ENCODE results near the gene FADS3. TPM values are rescaled to one million over a fixed set of nuclear protein-coding genes. Genes with fewer than 3 reads are reported as not detected.

FADS3 gene
- polyA plus RNA-seq, 1 donor = 9.1 TPM

DNA sequence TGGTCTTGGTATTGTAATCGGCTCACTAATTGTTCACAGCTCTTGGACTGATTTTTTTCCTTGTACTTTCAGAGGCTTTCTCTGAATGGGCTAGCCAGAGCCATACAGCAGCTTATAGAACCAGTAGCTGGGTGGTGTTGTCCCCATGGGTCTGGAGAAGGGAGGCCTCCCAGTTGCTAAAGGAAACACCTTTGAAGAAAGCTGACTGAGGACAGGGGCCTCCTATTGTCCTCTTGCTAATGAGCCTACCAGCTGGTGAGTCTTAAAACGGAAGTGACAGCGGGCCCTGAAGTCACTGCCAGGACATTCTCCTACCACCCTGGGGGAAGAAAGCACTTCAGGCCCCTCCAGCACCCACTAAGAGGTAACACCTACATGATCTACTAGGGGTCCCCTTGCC lies 9.9 kb downstream of the FADS3 start:
- Histone ChIP-seq H3K4me3 (ENCODE audit: low read length) (no peak overlapping the region), H3K4me1 (ENCODE audit: control insufficient read depth, insufficient read depth, low read length) (no peaks in the 10 kb centered on the region), H3K27ac (ENCODE audit: low read length) (no peak overlapping the region), H3K9me3 (ENCODE audit: control insufficient read depth, low read depth, low read length) (no peaks in the 10 kb centered on the region), H3K36me3 (ENCODE audit: control insufficient read depth, insufficient read depth, low read length) (no peaks in the 10 kb centered on the region), H3K27me3 (ENCODE audit: control insufficient read depth, insufficient read depth, low read length) (no peaks in the 10 kb centered on the region)
- DNase-seq = no peak
- WGBS (ENCODE audit: insufficient coverage, low lambda C conversion rate) = no CpG with 5 or more reads among the region's 3 CpGs

DNA sequence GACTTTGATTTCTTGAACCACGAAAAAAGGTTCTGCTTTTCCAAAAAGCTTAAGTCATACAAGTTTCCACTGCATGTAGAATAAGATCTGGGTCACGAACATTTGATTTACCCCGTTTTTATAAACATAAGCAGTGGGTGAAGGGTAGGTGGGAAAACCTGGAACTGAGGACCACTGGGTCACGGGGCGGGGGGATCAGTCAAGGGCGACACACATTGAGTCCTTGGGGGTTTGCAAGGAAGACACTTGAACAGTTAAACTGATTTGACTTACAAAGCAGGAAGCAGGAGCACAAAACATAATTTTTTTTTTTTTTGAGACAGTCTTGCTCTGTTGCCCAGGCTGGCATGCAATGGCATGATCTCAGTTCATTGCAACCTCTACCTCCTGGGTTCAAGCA lies 10.9 kb downstream of the FADS3 start:
- DNase-seq = no peak
- no peaks in the 10 kb centered on the region for H3K27me3 ChIP-seq (ENCODE audit: control insufficient read depth, insufficient read depth, low read length)
- no peaks in the 10 kb centered on the region for H3K4me1 ChIP-seq (ENCODE audit: control insufficient read depth, insufficient read depth, low read length)
- no peak overlapping the region for H3K27ac ChIP-seq (ENCODE audit: low read length)
- no peak overlapping the region for H3K4me3 ChIP-seq (ENCODE audit: low read length)
- no CpG with 5 or more reads among the region's 6 CpGs for WGBS (ENCODE audit: insufficient coverage, low lambda C conversion rate)
- H3K36me3 ChIP-seq (ENCODE audit: control insufficient read depth, insufficient read depth, low read length) = no peaks in the 10 kb centered on the region
- no peaks in the 10 kb centered on the region for H3K9me3 ChIP-seq (ENCODE audit: control insufficient read depth, low read depth, low read length)

DNA sequence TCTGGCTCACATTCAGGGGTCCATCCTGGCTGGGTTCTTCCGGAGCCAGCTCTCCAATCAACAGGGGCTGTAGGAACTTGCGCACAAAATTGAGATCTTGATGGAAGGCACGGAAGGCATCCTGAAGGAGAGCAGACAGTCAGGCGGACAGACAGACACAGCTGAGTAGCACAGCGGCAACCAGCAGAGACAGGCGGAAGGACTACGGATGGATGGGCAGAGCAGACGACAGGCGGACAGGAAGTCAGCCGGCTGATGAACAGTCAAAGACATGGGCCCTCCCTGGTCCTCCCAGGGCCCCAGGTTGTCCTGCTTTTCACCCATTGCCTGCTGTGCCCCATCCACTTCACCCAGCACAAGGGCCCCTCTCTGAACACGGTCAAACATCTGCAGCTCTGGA lies 11.3 kb downstream of the FADS3 start:
- DNase-seq = no peak
- no peak overlapping the region for H3K4me3 ChIP-seq (ENCODE audit: low read length)
- H3K27ac ChIP-seq (ENCODE audit: low read length) = no peak overlapping the region
- no peaks in the 10 kb centered on the region for H3K27me3 ChIP-seq (ENCODE audit: control insufficient read depth, insufficient read depth, low read length)
- no peaks in the 10 kb centered on the region for H3K9me3 ChIP-seq (ENCODE audit: control insufficient read depth, low read depth, low read length)
- WGBS (ENCODE audit: insufficient coverage, low lambda C conversion rate) = 100% methylated on average over 4 of the region's 11 CpGs
- no peaks in the 10 kb centered on the region for H3K36me3 ChIP-seq (ENCODE audit: control insufficient read depth, insufficient read depth, low read length)
- no peaks in the 10 kb centered on the region for H3K4me1 ChIP-seq (ENCODE audit: control insufficient read depth, insufficient read depth, low read length)

DNA sequence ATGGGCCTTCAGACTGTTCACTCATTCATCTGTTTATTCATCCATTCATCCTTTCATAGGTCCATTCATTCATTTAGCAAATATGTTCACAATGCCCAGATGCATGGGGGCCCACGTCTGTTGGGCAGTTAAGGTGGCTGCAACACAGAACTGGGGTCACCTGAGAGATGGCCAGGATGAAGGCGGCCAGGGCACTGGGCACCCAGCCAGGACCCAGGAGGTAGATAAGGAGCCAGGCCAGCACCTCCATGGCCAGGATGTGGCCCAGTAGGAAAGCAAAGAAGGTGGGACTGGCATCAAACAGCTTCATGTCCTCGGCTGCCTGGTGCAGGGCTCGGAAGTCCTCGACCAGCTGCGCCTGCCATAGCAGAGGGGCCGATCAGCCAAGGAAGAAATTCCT lies 12.2 kb downstream of the FADS3 start:
- Histone ChIP-seq H3K4me1 (ENCODE audit: control insufficient read depth, insufficient read depth, low read length) (no peaks in the 10 kb centered on the region), H3K4me3 (ENCODE audit: low read length) (no peak overlapping the region), H3K27me3 (ENCODE audit: control insufficient read depth, insufficient read depth, low read length) (no peaks in the 10 kb centered on the region), H3K27ac (ENCODE audit: low read length) (no peak overlapping the region), H3K36me3 (ENCODE audit: control insufficient read depth, insufficient read depth, low read length) (no peaks in the 10 kb centered on the region), H3K9me3 (ENCODE audit: control insufficient read depth, low read depth, low read length) (no peaks in the 10 kb centered on the region)
- DNase-seq = no peak
- WGBS (ENCODE audit: insufficient coverage, low lambda C conversion rate) = no CpG with 5 or more reads among the region's 7 CpGs

DNA sequence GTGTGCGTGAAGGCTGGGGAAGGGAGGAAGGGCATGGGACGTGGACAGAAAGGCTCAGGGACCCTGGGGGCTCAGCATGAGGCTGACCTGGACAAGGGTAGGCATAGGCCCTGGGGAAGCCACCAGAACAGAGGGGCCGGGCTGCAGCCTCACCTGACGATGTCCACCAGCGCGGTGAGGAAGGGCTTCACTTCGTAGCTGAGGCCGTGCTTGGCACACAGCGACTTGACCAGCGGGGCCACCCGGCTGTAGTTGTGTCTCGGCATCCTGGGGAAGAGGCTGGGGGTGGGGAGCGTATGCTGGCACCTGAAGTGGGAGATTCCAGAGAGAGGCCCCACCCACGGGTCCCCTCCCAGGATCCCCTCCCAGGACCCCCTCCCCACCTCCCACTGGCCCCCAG lies 15.6 kb downstream of the FADS3 start:
- no peaks in the 10 kb centered on the region for H3K9me3 ChIP-seq (ENCODE audit: control insufficient read depth, low read depth, low read length)
- DNase-seq = no peak
- no peak overlapping the region for H3K4me3 ChIP-seq (ENCODE audit: low read length)
- H3K27ac ChIP-seq (ENCODE audit: low read length) = no peak overlapping the region
- H3K4me1 ChIP-seq (ENCODE audit: control insufficient read depth, insufficient read depth, low read length) = peaks cover 7% of the 10 kb centered on the region
- peaks cover 14% of the 10 kb centered on the region for H3K27me3 ChIP-seq (ENCODE audit: control insufficient read depth, insufficient read depth, low read length)
- no CpG with 5 or more reads among the region's 14 CpGs for WGBS (ENCODE audit: insufficient coverage, low lambda C conversion rate)
- no peaks in the 10 kb centered on the region for H3K36me3 ChIP-seq (ENCODE audit: control insufficient read depth, insufficient read depth, low read length)

DNA sequence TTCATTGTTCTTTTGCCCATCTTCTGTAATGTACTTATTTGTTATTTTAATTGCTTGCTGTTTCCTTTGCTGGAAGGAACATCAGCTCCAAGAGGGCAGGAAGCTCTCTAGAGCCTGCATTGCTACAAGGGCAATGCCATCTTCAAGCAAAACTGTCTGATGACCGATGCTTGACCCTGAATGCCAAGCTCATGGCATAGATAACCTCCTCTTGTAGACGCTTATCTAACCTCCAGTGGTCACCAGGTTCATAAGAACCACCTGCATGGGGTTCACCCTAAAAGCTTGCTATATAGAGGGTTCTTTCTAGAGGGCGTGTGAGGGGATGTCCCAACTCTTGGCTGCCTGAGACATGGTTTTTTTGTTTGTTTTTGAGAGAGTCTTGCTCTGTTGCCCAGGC lies 16.5 kb downstream of the FADS3 start:
- WGBS (ENCODE audit: insufficient coverage, low lambda C conversion rate) = no CpG with 5 or more reads among the region's 3 CpGs
- Histone ChIP-seq H3K27me3 (ENCODE audit: control insufficient read depth, insufficient read depth, low read length) (peaks cover 14% of the 10 kb centered on the region), H3K36me3 (ENCODE audit: control insufficient read depth, insufficient read depth, low read length) (no peaks in the 10 kb centered on the region), H3K4me1 (ENCODE audit: control insufficient read depth, insufficient read depth, low read length) (peaks cover 7% of the 10 kb centered on the region), H3K27ac (ENCODE audit: low read length) (no peak overlapping the region), H3K4me3 (ENCODE audit: low read length) (no peak overlapping the region), H3K9me3 (ENCODE audit: control insufficient read depth, low read depth, low read length) (no peaks in the 10 kb centered on the region)
- no peak for DNase-seq

DNA sequence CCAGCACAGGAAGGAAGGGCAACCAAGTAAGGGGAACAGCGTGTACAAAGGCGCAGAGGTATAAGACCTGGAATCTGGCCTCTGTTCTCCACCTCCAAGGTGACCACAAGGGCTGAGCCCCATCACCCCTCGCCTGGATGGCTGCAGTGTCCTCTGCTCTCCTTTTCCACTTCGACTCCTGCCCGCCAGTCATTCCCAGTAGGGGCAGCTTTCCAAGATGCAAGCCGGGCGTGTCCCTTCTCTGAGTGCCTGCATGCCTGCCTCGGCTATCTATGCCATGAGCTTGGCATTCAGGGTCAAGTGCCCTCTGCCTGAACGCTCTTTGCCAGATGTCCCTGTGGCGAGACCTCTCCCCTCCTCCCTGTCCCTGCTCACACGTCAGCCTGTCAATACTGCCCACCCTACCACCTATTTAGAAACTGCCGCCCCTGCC lies 17.0 kb downstream of the FADS3 start:
- DNase-seq = no peak
- H3K4me3 ChIP-seq (ENCODE audit: low read length) = no peak overlapping the region
- no peak overlapping the region for H3K27ac ChIP-seq (ENCODE audit: low read length)
- no peaks in the 10 kb centered on the region for H3K9me3 ChIP-seq (ENCODE audit: control insufficient read depth, low read depth, low read length)
- no CpG with 5 or more reads among the region's 12 CpGs for WGBS (ENCODE audit: insufficient coverage, low lambda C conversion rate)
- peaks cover 14% of the 10 kb centered on the region for H3K27me3 ChIP-seq (ENCODE audit: control insufficient read depth, insufficient read depth, low read length)
- peaks cover 7% of the 10 kb centered on the region for H3K4me1 ChIP-seq (ENCODE audit: control insufficient read depth, insufficient read depth, low read length)
- no peaks in the 10 kb centered on the region for H3K36me3 ChIP-seq (ENCODE audit: control insufficient read depth, insufficient read depth, low read length)

DNA sequence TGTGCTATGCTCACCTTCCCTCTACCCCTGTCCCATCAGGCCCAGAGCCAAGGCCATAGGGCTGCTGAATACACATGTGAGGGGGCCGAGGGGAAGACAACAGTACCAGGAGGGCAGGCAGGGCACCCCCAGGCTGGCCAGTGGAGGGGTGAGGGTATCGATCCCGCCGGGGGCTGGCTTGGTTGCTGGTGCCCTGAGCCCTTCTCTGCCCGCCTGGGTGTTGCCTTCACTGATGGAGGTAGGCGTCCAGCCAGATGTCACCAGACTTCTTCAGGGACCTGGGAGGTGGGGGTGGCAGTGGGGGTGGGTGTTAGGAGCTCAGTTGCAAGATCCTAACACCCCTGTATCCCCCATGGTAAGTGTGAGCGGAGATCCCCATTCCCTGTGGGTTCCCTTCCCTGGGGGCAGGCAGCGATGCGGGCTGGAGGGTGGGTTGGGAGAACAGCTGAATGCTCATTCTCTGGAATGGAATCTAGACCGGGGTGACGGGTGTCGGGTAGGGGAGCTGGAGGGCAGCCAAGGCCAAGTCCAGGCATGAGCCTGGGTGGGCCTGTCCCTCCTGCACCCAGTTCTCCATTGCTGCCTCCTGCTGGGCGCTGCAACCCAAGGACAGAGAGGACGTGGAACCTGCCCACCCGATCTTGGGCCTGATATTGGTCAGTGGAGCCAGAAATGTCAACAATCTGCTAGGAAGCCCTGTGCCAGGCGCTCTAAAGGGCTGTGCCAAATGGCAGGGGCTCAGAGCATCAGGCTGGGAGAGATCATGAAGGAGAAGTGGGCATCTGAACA lies 17.6 kb downstream of the FADS3 start:
- WGBS (ENCODE audit: insufficient coverage, low lambda C conversion rate) = no CpG with 5 or more reads among the region's 16 CpGs
- no peaks in the 10 kb centered on the region for H3K36me3 ChIP-seq (ENCODE audit: control insufficient read depth, insufficient read depth, low read length)
- peaks cover 11% of the 10 kb centered on the region for H3K4me1 ChIP-seq (ENCODE audit: control insufficient read depth, insufficient read depth, low read length)
- no peak for DNase-seq
- no peaks in the 10 kb centered on the region for H3K9me3 ChIP-seq (ENCODE audit: control insufficient read depth, low read depth, low read length)
- H3K4me3 ChIP-seq (ENCODE audit: low read length) = no peak overlapping the region
- peaks cover 14% of the 10 kb centered on the region for H3K27me3 ChIP-seq (ENCODE audit: control insufficient read depth, insufficient read depth, low read length)
- no peak overlapping the region for H3K27ac ChIP-seq (ENCODE audit: low read length)

DNA sequence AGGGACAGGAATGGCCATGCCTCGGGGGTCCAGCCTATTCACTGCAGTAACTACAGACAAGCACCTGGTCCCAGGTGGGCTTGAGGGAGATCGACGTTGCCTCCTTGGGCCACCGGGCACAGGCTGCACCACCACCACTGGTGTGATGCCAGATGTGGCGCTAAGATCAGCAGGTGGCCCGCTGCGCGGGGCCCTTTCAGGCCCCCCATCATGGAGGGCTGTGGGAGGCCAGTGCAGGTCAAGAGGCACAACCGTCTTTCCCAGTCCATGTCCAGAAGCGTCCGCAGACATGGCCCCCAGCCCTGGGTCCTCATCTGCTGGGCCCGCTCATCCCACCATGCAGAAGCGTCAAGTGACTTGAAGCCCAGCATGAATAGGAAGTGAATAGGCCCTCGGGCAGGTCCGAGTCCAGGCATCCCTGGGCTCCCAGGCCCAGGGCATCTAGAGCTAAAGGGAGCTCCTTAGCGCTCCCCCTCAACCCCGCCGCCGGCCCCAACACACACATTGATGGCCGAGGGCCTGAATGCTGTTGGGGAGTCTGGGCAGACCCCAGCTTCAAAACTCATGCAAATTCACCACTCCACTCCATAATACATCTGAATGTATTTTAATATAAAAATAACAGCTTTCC lies 18.3 kb downstream of the FADS3 start:
- H3K4me1 ChIP-seq (ENCODE audit: control insufficient read depth, insufficient read depth, low read length) = peaks cover 11% of the 10 kb centered on the region
- H3K9me3 ChIP-seq (ENCODE audit: control insufficient read depth, low read depth, low read length) = no peaks in the 10 kb centered on the region
- H3K27ac ChIP-seq (ENCODE audit: low read length) = no peak overlapping the region
- no peak overlapping the region for H3K4me3 ChIP-seq (ENCODE audit: low read length)
- H3K27me3 ChIP-seq (ENCODE audit: control insufficient read depth, insufficient read depth, low read length) = peaks cover 14% of the 10 kb centered on the region
- DNase-seq = no peak
- no peaks in the 10 kb centered on the region for H3K36me3 ChIP-seq (ENCODE audit: control insufficient read depth, insufficient read depth, low read length)
- WGBS (ENCODE audit: insufficient coverage, low lambda C conversion rate) = no CpG with 5 or more reads among the region's 20 CpGs

DNA sequence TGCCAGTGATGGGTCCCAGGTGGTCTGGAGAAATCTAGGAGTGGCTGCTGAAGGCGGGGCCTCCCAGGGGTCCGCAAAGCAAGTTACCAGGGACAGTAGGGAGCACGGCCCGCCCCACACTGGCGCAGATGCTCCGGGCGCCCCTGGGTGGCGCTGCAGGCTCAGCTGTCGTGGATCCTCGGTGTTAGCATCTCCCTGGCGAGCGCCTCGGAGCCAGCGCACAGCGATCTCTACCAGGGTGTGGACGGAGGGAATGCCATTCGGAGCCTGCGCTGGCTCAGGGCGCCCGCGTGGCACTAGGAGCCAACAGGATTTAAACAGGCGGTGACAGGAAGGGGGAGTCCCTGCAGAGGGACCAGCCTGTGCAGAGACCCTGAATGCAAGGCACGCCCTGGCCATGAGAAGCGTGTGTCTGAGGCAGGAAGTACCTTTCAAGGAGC lies 20.2 kb downstream of the FADS3 start:
- Histone ChIP-seq H3K27ac (ENCODE audit: low read length) (no peak overlapping the region), H3K4me3 (ENCODE audit: low read length) (no peak overlapping the region), H3K4me1 (ENCODE audit: control insufficient read depth, insufficient read depth, low read length) (peaks cover 11% of the 10 kb centered on the region), H3K36me3 (ENCODE audit: control insufficient read depth, insufficient read depth, low read length) (no peaks in the 10 kb centered on the region), H3K27me3 (ENCODE audit: control insufficient read depth, insufficient read depth, low read length) (peaks cover 14% of the 10 kb centered on the region), H3K9me3 (ENCODE audit: control insufficient read depth, low read depth, low read length) (no peaks in the 10 kb centered on the region)
- peak; percentile 55 to 63 for DNase-seq
- no CpG with 5 or more reads among the region's 24 CpGs for WGBS (ENCODE audit: insufficient coverage, low lambda C conversion rate)

Measured in large intestine (tissue), 3 donors.